ENCODE data around the gene NAA50. TPM values are rescaled to one million over a fixed set of nuclear protein-coding genes. Genes with fewer than 3 reads are reported as not detected.

NAA50 gene
- total and polyA plus RNA-seq, 10 of the 15 experiments (the other 5 are each of a cell fraction or from before 2014, with no cell fraction given): 31.7 to 205 (median 110) TPM

GRCh38 chr3:113745756-113746547 lies at the start of gene NAA50 (continued):
- no peak for TF ChIP-seq PAX8 (IDR thresholded peaks at IDR 0.05)
- TF ChIP-seq CREB1 (IDR thresholded peaks at IDR 0.05; ENCODE audit: low read depth): no peak
- no peak; the same call in 1 of the 2 replicates for TF ChIP-seq SPI1 (IDR thresholded peaks at IDR 0.05; ENCODE audit: borderline replicate concordance, insufficient read depth, low read depth, low read length)
- TF ChIP-seq RELA (IDR thresholded peaks at IDR 0.05; ENCODE audit: borderline replicate concordance, partially characterized antibody): no peak
- TF ChIP-seq TCF12 (IDR thresholded peaks at IDR 0.05; ENCODE audit: low read depth, low read length): 0 out of 2 replicates have a peak, but pooled peaks have one; percentile 53
- no peak for TF ChIP-seq KLF5 (IDR thresholded peaks at IDR 0.05; ENCODE audit: partially characterized antibody)
- TF ChIP-seq NBN (IDR thresholded peaks at IDR 0.05): peak; percentile 78
- TF ChIP-seq, protein P1, sequence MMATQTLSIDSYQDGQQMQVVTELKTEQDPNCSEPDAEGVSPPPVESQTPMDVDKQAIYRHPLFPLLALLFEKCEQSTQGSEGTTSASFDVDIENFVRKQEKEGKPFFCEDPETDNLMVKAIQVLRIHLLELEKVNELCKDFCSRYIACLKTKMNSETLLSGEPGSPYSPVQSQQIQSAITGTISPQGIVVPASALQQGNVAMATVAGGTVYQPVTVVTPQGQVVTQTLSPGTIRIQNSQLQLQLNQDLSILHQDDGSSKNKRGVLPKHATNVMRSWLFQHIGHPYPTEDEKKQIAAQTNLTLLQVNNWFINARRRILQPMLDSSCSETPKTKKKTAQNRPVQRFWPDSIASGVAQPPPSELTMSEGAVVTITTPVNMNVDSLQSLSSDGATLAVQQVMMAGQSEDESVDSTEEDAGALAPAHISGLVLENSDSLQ (IDR thresholded peaks at IDR 0.05): no peak
- TF ChIP-seq JUNB (IDR thresholded peaks at IDR 0.05): no peak
- TF ChIP-seq HCFC1 (IDR thresholded peaks at IDR 0.05; ENCODE audit: low read length): peak; percentile 57
- no peak for TF ChIP-seq ZBTB11 (CRISPR knock-in tag; IDR thresholded peaks at IDR 0.05)
- TF ChIP-seq MEF2A (IDR thresholded peaks at IDR 0.05; ENCODE audit: insufficient read depth, low read depth, low read length): no peak
- peak; percentile 75 for TF ChIP-seq TAF1 (IDR thresholded peaks at IDR 0.05; ENCODE audit: borderline replicate concordance, low read depth, low read length)
- TF ChIP-seq POLR2AphosphoS5 (IDR thresholded peaks at IDR 0.05; ENCODE audit: low read length): peak; percentile 86
- peak; percentile 87 for TF ChIP-seq NR2C2 (IDR thresholded peaks at IDR 0.05; ENCODE audit: borderline replicate concordance, control insufficient read depth, insufficient read length, low read depth)
- peak; percentile 24; the same call in 1 of the 2 replicates for TF ChIP-seq GATAD2B (conservative IDR thresholded peaks at IDR 0.05; ENCODE audit: low read depth)
- TF ChIP-seq TARDBP (IDR thresholded peaks at IDR 0.05; ENCODE audit: borderline replicate concordance): no peak
- TF ChIP-seq KDM1A (IDR thresholded peaks at IDR 0.05; ENCODE audit: borderline replicate concordance): no peak
- no peak; the same call in 1 of the 2 replicates for TF ChIP-seq SIN3A (IDR thresholded peaks at IDR 0.05; ENCODE audit: low read depth, low read length)
- no peak for TF ChIP-seq POLR2AphosphoS2 (IDR thresholded peaks at IDR 0.05; ENCODE audit: low read depth, low read length)
- no peak for TF ChIP-seq SP1 (IDR thresholded peaks at IDR 0.05; ENCODE audit: low read depth, low read length)
- TF ChIP-seq MTA2 (IDR thresholded peaks at IDR 0.05; ENCODE audit: low read depth): no peak
- TF ChIP-seq BHLHE40 (IDR thresholded peaks at IDR 0.05; ENCODE audit: borderline replicate concordance in 1 of 2, low read depth in 2 of 2, low read length in 1 of 2): peak; percentile 85 to 97
- TF ChIP-seq, protein P2, sequence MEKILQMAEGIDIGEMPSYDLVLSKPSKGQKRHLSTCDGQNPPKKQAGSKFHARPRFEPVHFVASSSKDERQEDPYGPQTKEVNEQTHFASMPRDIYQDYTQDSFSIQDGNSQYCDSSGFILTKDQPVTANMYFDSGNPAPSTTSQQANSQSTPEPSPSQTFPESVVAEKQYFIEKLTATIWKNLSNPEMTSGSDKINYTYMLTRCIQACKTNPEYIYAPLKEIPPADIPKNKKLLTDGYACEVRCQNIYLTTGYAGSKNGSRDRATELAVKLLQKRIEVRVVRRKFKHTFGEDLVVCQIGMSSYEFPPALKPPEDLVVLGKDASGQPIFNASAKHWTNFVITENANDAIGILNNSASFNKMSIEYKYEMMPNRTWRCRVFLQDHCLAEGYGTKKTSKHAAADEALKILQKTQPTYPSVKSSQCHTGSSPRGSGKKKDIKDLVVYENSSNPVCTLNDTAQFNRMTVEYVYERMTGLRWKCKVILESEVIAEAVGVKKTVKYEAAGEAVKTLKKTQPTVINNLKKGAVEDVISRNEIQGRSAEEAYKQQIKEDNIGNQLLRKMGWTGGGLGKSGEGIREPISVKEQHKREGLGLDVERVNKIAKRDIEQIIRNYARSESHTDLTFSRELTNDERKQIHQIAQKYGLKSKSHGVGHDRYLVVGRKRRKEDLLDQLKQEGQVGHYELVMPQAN (conservative IDR thresholded peaks at IDR 0.05): peak; percentile 65
- TF ChIP-seq JUND (IDR thresholded peaks at IDR 0.05; ENCODE audit: low read depth, low read length): 0 out of 2 replicates have a peak, but pooled peaks have one; percentile 18

Data from GM12878 (cell line).